G401.6 (cell line): Measurements from ENCODE around the gene PCNX2.

Experiments
- FAIRE-seq: peaks from 2 replicates; lab custom pipeline; 2012; peaks lifted over from hg19 to GRCh38; lab: Jason Lieb, UNC

PCNX2 gene

DNA sequence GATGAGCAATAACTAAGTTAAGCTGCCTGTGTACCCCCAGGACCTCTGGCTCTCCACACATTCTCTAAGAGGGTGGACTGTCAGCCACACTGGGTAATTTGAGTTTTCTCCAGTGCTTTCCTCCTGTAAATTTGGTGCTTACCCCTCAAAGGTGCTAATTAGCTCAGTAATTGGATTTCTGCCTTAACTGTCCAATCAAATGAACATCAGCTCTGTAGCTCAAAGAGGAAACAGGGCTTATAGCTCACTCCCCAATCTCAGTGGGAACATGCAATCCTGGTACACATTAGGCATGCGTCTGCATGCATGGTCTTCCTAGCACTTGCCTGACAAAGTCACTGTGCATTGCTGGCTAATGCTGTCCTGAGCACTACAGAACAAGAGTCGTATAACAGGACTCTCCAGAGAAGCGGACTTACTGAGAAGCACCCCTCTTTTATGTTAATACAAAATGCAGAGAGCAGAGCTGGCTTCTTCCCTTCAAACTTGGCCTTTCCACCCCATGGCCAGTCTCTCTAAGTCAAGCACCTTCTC is 235.0 kb downstream of the PCNX2 start:
- FAIRE-seq: no peak

DNA sequence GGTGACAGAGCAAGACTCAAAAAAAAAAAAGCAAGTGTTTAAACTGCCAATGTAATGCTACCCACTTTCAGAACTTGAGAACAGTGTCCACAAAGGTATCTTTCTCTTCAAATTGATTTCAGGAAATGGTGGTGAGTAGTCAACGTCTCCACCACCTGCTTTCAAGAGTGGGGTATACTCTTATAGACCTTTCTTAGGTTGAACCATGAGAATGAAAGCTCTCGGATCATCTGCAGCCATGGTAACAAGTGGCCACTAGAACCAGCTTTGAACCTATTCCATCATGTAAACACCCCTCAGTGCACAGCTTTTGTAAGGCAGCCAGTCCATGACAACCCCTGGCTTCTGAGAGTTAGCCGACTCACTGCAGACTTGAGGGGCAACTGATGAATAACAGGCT is 237.7 kb downstream of the PCNX2 start:
- FAIRE-seq: no peak

DNA sequence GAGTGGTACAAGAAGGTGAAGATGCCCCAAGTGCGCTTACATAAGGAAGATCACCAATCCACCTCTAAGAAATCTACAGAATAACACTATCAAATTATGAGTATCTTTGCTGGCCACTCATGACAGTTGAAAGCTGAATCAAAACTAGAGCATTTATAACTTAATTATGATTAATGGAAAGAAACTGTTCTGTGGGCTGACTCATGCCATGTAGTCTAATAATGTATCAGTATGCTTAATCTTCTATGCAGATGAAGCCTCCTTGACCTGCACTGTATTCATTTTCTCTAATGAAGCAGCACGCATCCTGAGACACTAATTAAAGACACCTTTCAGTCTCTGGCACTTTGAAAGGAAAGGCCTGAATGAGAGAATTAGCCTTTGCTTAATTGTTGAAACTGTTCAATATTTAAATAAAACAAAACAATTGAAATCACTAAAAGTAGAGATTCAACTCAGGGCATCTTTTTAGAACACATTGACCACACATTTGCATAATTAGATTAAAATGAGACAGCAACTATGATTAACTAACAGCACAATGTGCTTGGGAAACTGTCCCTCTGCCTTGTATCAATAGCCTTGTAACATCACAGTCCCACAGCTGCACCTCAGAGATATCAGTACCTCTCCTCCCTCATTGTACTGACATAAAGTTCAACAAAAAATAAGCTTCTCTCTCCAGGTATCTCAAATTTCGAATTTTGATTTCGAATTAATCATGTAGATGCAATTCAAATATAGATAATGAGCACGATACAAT is 239.5 kb downstream of the PCNX2 start:
- FAIRE-seq: no peak

DNA sequence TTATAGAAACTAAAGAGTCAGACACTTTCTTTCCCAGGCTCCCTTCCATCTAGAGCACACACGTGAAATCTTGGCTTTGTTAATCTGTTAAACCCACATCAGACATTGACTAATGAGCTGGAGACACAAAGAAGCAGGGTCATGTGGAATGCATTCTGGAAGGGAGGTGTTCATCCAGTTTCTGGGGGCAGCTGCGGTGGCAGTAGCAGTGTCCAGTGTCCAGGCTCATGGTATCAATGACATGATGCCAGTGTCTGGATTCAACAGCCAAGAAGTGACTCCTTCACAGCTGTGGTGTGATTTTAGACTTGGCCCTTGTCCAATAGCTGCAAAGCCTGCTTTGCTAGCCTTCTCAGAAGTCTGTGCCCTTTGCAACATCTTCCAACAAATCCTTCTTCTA is 249.9 kb downstream of the PCNX2 start:
- FAIRE-seq: no peak

DNA sequence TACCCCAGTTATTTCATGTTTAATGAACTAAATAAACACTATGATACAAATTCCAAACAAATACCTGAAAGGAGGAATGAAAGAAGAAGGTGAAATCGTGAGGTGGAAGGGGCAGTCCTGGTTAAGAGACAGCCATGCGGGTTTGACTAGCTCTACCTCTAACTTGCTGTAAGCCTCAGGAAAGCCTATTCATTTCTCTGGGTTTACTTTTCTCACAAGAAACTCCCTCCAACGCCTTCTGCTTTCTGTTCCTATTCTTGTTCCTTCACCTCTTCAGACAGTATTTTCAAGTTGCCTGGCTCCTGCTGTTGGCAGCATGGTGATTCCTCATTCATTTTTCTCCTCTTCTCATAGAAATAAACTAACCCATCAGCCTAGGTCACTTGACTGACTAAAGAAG is 252.7 kb downstream of the PCNX2 start:
- FAIRE-seq: no peak

DNA sequence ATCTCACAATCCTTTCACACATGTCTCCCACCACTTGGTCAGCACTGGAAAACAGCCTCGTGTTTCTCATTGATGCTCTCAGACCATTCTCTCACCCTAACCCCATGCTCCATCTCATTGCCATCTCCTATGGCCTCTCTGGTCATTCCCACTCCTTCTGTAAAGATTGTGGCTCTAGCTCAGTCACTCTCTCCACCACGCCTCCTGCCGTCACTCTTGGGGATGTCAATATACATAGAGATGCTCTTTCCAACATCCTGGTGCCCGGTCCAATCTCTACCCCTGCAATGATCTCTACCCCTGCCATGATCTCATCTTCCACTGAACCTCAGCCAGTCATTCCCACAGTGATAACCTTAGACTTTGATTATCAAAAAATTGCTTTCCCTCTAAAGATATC is 255.0 kb downstream of the PCNX2 start:
- no peak for FAIRE-seq

DNA sequence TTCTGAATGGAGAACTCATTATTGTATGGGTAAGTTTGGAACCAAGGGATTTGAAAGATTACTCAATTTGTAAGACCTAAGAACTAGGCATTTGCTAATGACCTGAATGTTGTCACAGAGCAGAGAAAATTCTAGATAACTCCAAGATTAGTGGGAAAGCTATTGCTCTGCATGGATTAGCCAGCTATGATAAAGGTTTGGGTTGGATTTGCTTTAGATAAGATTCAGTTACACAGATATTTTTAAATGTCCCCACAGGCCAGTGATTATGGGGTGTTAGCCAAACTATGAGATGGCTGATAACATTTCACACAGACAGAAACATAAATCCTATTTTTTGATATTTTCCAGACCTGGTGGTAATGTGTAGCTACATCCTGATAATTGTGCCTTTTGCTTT is 256.9 kb downstream of the PCNX2 start:
- FAIRE-seq: no peak

DNA sequence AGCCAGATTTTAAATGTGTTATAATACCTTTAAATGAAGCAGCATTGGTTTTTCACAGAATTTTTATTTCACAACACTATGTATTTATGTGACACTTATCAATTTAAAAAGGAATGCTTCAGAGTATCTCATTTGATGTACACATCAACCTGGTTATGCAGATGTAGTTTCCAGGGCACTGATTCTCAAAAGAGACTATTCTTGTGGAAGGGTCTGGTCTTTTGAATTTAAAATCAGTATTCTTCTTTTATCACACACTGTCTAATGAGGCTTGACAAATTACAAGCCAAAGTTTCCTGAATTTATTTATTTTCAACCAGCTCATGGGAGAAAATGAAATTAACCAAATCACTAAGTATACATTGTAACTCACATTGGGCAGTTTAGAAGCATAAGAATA is 257.7 kb downstream of the PCNX2 start:
- no peak for FAIRE-seq

DNA sequence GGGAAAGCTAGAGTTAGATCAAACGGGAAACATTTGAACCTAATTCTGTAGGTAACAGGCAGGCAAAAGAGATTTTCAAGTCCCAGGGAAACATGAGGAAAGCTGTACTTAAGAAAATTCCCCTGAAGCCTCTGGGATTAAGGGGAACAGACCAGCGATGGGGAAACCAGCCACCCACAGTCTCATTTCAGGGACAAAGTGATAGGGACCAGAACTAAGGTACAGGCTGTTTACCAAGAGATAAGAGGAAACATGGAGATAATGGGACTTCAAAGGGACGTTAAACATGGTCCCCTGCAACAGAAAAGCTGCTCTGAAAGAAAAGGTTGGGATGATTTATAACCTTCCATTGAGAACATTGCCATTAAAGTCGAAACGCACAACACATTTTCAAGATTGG is 260.7 kb downstream of the PCNX2 start:
- FAIRE-seq: no peak

DNA sequence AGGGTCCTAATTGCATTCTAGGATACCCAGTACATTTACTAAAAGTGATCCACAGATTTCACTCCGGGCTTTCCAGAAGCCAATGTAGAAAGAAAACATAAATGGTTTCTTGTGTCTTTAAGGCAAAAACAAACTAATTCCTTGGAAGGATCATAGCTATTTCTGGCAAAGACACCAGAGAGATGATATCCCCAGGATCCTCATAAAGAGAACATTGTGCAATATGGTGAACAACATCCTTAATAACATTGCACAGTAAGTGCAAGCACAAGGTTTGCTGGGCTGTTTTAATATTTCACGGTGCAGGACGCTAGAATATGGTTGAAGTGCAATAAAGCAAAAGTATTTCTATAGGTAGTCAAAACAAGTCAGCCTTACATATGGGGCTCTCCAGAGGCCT is 262.2 kb downstream of the PCNX2 start:
- FAIRE-seq: no peak

DNA sequence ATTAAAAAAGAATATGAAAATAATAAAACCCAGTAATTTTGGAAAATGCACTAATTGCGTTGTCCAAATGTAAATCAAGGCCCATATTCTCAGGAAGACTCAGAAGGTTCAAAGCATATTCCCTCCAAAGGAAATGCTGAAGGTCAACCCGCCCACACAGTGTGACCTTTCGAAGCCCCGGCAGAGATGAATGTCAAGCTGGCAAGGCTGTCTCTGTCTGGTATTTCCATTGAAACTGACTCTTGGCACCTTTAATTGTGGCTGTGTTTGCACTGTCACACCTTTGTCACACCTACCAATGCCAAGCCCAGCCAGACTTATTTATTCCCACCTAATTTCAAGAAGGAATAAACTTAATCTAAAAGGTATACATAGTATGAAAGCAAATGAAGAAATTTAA is 262.6 kb downstream of the PCNX2 start:
- no peak for FAIRE-seq

DNA sequence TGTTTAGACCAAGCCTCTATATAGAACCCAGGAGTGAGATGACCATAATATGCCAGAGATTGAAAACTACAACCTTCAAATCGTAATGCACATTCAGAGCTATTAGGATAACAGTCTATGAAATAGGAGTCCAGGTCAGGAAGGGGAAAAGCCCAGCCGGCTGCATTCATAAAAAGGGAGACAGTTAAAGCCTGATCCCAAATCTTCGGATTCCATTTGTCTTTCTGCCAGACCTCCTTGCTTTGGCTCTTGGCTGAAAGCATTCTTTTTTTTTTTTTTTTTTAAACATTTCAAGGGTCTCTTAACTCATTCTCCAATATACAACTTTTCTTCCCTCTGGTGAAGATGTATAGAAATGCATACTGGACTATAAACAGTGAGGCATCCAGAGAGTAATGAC is 264.0 kb downstream of the PCNX2 start:
- FAIRE-seq: no peak

DNA sequence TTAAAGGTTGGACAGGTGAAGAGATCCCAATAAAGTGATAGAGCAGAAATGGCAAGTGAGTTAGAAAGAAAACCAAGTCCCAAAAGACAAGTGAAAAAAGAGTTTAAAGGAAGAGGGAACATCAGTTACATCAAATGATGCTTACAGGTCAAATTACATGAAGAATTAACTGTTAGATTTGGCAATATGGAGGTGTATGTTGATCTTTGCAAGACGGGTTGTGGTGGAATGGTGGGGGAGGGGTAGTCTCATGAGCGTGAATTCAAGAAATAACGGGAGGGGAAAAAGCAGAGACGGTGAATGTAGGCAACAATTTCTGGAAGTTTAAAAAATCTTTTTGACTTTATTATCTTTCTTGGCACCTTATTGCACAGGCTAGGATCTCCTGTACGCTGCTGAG is 268.5 kb downstream of the PCNX2 start:
- no peak for FAIRE-seq

DNA sequence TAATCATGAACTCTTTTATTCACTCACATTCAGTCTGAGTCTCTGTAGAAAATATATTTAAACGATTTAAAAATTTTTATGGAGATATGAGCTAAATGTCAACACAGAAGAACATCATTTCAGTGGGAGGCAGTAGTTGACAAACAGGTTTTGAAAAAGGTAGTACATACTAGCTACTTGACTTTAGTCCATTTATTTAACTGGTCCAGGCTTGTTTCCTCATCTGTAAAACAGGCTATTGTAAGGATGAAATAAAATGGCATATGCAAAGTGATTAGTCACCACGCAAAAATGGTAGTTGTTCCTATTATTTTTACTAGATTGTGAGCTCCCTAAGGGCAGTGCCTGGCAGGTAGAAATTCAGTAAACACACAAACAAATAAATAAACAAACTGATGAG is 270.0 kb downstream of the PCNX2 start:
- no peak for FAIRE-seq

DNA sequence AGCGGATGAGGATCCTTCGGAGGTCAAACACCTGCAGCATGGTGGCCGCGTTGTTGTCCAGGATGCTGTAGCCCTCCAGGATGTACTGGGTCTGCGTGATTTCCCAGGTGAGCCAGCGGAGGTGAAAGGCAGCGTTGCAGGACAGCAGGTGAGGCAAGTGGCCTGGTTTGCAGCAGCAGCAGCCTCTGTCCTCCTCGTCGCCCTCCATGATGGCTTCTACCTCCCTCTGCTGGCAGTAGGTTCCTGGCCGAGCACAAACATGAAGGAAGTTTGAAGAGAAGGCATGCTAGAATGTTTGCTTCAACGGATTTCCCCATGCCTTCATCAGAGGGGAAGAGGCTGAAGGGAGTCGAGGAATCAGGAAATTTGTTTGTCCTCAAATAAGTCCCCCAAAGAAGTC is 270.4 kb downstream of the PCNX2 start:
- no peak for FAIRE-seq

DNA sequence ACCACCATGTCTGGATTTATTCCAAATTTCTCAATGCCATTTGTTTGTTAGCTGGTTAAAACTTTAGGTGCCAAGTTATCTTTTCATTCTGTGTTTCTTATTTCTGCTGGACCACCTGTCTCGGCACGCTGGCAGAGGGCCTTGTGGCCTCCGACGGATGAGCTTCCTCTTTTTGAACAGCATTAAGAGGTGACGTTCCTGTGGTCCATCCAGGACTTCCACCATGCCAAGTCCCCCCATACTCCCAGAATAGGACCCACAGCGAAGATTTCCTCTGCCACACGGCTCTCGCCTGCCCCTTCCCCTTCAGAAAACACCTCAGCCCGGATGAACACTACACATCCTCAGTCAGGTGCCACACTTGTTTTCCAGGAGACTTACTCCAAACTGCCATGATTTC is 271.3 kb downstream of the PCNX2 start:
- FAIRE-seq: no peak

DNA sequence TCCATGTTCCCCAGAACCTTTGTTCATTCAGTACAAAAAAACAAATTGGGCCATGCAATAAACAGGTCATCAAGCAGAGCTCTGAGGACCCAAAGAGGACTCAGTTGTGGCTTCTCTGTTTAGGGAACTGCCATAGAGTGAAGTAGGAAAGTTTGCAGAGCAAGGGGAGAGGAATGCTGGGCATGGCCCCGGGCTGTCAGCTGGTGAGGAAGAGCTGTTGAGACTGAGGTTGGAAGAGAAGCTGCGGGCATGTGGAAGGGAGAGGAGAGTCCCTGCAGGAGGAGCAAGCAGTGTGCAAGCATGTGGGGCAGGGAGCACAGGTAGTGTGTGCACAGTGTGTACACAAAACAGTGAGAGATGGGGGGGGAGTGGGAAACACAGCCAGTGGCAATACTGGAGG is 273.3 kb downstream of the PCNX2 start:
- no peak for FAIRE-seq

DNA sequence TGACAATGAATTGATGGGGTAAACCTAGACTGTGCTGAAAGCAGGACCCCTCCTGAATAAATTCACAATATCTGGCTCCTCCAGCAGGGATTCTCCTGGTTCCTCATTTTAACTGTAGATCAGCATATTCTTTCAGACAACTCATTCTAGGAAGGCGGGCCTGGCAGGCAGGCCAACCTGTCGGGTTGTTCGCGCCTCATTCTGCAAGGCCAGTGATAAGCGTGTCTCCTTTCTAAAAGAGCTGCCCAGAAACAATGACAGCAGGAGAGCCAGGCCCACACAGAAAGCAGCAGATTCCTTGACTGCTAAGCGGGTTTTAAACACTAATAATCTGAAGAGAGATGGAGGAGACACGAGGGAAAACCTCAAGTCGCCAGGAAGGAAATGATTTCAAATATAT is 275.1 kb downstream of the PCNX2 start:
- FAIRE-seq: no peak

DNA sequence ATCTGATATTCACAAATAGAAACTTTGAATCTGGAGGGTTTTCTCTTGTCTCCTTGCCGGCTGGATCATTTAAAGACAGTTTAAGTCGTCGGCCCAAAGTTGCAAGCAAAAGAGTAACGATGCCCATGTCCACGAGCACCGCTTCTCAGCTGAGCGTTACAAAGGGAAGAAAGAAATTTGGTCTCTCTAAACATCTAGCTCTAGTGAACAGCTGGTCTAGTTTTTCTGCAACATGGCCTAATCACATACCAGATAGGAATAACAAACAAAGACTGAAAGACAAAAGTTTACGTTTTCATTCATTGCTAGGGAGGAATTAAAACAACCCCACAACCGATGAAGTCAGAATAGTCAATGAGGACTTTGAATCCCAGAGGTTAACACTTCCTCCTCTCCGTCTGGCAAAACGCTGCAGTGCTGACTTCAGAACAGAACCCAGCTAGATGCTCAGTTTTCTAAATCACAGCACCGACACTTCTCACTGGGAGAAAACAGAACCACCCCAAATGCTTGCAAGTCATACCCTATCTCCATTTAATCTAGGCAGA is 275.7 kb downstream of the PCNX2 start:
- FAIRE-seq: no peak

DNA sequence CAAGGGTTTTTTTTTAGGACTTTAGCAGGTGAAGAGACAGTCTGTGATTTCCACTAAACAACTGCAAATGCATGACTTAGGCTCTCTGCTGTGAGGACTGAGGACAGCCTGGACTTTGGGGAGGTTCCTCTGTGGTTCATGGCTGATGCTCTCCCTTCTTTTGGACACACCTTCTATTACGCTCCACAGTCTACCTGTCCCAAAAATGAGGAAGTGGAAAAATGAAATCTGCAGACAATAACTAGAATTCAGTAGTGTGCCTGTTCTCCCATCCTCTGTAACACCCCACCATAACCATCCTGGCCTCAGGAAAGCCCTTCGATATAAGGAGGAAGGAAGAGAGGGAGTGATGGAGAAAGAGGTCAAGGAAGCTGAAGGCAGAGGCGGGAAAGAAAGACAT is 276.4 kb downstream of the PCNX2 start:
- no peak for FAIRE-seq

DNA sequence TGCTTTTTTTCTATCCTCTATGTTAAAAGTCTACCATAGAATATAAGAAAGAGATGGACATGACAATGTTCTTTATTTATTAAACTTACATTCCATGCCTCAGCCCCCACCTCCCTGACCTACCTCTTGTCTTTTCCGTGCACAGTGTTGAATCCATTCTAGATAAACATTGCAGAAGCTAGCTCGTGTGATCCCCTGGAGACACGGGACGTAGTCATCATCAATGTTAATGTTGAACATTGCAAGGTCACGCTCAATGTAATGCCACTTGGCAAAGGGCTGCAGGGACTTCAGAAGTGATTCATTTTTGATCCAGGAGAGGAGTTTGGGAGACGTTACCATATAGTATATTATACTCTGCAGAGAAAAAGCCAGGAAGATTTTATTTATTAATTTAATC is 278.7 kb downstream of the PCNX2 start:
- no peak for FAIRE-seq

DNA sequence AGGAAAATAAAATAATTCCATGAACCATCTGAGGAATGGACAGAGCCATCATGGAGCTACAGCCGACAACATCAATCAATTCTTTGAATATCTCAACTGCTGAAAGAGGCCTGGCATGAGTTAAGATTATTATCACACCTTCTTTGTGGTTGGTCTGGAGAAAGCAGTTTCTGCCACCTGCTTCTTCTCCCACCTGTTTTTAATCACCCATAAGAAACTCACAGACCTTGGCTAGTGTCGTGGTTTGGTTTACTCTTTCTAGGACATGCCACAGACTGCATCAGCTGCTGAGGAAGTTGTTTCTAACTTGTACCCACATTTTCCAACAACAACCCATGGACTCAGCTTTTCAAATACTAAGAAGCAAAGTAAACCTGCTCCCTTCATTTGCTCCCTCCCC is 279.6 kb downstream of the PCNX2 start:
- FAIRE-seq: no peak

DNA sequence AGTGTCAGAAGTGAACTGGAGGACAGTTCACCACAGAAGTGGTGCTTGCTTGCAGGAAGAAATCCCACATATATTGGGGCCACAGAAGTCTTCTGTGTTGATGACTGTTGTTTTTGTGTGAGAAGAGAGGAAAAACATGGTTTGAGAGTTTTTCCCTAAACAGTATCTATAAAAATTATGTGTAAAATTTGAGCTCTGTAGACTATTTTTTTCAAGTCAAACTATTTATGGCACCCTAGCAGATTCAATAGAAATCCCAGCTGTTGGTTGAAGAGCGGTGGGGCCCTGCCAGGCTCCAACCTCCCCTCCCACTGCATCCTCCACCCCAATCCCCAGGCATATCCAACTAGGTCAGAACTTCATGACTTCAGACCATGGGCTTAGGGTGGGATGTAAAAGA is 283.5 kb downstream of the PCNX2 start:
- FAIRE-seq: no peak

DNA sequence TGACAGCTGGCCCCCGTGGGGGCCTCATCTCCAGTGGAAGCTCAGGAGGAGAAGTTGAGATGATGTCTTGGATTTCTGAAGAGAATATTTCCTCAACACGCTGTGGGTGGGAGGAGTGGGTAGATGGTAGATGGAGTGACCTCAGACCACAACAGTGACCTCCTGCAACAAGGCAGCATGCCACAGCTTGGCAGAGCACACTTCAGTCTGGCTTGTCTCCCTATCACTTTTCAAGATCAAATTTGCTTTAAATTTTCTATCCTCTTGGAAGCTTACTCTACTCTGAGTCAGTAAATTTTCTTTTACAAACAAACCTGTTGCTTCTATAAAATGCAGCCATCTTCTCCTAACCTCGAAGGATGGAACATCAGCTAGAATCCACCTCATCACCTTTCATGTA is 285.4 kb downstream of the PCNX2 start:
- FAIRE-seq: no peak
